ENCODE data around the gene PTK7.

DNA sequence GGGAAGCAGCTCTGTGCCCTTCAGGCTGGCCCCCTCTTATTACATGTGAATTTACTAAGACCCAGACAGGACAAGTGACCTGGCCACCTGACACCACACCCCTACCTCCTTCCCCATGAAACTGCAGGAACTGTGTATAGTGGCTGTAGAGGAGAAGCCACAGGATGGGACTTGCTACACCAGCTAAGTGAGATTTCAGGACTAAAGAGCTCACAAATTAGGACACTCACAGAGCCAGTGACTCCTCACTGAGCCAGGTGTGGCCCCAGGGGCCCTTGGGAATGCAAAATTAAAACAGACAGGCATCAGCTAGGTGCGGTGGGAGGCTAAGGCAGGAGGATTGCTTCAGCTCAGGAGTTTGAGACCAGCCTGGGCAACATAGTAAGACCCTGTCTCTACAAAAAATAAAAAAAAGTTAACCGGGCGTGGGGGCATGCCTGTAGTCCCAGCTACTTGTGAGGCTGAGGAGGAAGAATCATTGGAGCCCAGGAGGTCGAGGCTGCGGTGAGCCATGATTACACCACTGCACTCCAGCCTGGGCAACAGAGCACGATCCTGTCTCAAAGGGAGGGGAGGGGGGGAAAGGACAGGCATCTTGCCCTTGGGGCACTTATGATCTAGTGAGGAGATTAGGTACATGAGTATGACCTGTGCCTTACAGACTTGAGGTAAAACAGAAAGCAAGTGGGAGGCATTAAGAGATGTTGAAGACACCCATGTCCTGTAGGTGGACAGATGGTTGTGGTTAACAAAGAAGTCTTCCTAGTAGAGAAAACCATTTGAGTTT lies 71.8 kb downstream of the PTK7 start:
- TF ChIP-seq, protein P1, sequence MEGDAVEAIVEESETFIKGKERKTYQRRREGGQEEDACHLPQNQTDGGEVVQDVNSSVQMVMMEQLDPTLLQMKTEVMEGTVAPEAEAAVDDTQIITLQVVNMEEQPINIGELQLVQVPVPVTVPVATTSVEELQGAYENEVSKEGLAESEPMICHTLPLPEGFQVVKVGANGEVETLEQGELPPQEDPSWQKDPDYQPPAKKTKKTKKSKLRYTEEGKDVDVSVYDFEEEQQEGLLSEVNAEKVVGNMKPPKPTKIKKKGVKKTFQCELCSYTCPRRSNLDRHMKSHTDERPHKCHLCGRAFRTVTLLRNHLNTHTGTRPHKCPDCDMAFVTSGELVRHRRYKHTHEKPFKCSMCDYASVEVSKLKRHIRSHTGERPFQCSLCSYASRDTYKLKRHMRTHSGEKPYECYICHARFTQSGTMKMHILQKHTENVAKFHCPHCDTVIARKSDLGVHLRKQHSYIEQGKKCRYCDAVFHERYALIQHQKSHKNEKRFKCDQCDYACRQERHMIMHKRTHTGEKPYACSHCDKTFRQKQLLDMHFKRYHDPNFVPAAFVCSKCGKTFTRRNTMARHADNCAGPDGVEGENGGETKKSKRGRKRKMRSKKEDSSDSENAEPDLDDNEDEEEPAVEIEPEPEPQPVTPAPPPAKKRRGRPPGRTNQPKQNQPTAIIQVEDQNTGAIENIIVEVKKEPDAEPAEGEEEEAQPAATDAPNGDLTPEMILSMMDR (IDR thresholded peaks at IDR 0.05) = no peak
- no peak for TF ChIP-seq POLR2A (IDR thresholded peaks at IDR 0.05)
